Ishikawa (cell line): Measurements from ENCODE around the gene STAT5A.

Experiments used
- CEBPB ChIP-seq: IDR thresholded peaks from 2 replicates; pipeline ENCODE4 v1.6.1; 2012
- MAX ChIP-seq: IDR thresholded peaks from 2 replicates; pipeline ENCODE4 v1.6.1; 2012
- REST ChIP-seq: IDR thresholded peaks from 2 replicates; pipeline ENCODE4 v1.6.1; 2012; ENCODE audit warnings: low read depth, mild to moderate bottlenecking

- TF ChIP-seq CEBPB, result no peak
- TF ChIP-seq MAX, result no peak
- TF ChIP-seq REST, result no peak
Measured at GRCh38 chr17:42276359-42276608, 12.0 kb upstream of the STAT5A start, which contains the start of gene STAT5B.
